ENCODE results near the gene TIGD3. TPM values are rescaled to one million over a fixed set of nuclear protein-coding genes. Genes with fewer than 3 reads are reported as not detected.
A peak's percentile ranks its signal among the peaks of the same experiment; 100 is the strongest.

Gene TIGD3
- total and polyA plus RNA-seq, 2 of the 13 experiments (the other 11 are each of a cell fraction or from before 2014, with no cell fraction given): 0.49 to 4.9 TPM

GRCh38 chr11:65315204-65315865 lies 39.2 kb upstream of the TIGD3 start (continued):
- TF ChIP-seq GATAD2A (CRISPR knock-in tag; IDR thresholded peaks at IDR 0.05): peak; percentile 73
- no peak for TF ChIP-seq EHMT2 (IDR thresholded peaks at IDR 0.05; ENCODE audit: borderline replicate concordance, low read depth, low read length)
- no peak for TF ChIP-seq SNAPC5 (CRISPR knock-in tag; IDR thresholded peaks at IDR 0.05; ENCODE audit: borderline replicate concordance)
- TF ChIP-seq ZNF615 (CRISPR knock-in tag; IDR thresholded peaks at IDR 0.05; ENCODE audit: borderline replicate concordance): no peak
- no peak for TF ChIP-seq ZNF747 (CRISPR knock-in tag; IDR thresholded peaks at IDR 0.05; ENCODE audit: borderline replicate concordance)
- peak; percentile 51 for TF ChIP-seq ZNF574 (CRISPR knock-in tag; IDR thresholded peaks at IDR 0.05)
- peak; percentile 38; the same call in 1 of the 2 replicates for TF ChIP-seq PITX1 (CRISPR knock-in tag; IDR thresholded peaks at IDR 0.05)
- no peak for TF ChIP-seq KLF15 (CRISPR knock-in tag; IDR thresholded peaks at IDR 0.05; ENCODE audit: borderline replicate concordance)
- peak; percentile 69; the same call in 1 of the 2 replicates for TF ChIP-seq ZNF782 (CRISPR knock-in tag; IDR thresholded peaks at IDR 0.05; ENCODE audit: borderline replicate concordance)
- TF ChIP-seq MIER3 (CRISPR knock-in tag; IDR thresholded peaks at IDR 0.05; ENCODE audit: borderline replicate concordance): 0 out of 2 replicates have a peak, but pooled peaks have one; percentile 32
- TF ChIP-seq, protein P1, sequence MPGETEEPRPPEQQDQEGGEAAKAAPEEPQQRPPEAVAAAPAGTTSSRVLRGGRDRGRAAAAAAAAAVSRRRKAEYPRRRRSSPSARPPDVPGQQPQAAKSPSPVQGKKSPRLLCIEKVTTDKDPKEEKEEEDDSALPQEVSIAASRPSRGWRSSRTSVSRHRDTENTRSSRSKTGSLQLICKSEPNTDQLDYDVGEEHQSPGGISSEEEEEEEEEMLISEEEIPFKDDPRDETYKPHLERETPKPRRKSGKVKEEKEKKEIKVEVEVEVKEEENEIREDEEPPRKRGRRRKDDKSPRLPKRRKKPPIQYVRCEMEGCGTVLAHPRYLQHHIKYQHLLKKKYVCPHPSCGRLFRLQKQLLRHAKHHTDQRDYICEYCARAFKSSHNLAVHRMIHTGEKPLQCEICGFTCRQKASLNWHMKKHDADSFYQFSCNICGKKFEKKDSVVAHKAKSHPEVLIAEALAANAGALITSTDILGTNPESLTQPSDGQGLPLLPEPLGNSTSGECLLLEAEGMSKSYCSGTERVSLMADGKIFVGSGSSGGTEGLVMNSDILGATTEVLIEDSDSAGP (CRISPR knock-in tag; IDR thresholded peaks at IDR 0.05; ENCODE audit: borderline replicate concordance): peak; percentile 72; the same call in 1 of the 2 replicates
- 0 out of 2 replicates have a peak, but pooled peaks have one; percentile 24 for TF ChIP-seq NCOR1 (IDR thresholded peaks at IDR 0.05; ENCODE audit: borderline replicate concordance, low read length)
- TF ChIP-seq, protein P2, sequence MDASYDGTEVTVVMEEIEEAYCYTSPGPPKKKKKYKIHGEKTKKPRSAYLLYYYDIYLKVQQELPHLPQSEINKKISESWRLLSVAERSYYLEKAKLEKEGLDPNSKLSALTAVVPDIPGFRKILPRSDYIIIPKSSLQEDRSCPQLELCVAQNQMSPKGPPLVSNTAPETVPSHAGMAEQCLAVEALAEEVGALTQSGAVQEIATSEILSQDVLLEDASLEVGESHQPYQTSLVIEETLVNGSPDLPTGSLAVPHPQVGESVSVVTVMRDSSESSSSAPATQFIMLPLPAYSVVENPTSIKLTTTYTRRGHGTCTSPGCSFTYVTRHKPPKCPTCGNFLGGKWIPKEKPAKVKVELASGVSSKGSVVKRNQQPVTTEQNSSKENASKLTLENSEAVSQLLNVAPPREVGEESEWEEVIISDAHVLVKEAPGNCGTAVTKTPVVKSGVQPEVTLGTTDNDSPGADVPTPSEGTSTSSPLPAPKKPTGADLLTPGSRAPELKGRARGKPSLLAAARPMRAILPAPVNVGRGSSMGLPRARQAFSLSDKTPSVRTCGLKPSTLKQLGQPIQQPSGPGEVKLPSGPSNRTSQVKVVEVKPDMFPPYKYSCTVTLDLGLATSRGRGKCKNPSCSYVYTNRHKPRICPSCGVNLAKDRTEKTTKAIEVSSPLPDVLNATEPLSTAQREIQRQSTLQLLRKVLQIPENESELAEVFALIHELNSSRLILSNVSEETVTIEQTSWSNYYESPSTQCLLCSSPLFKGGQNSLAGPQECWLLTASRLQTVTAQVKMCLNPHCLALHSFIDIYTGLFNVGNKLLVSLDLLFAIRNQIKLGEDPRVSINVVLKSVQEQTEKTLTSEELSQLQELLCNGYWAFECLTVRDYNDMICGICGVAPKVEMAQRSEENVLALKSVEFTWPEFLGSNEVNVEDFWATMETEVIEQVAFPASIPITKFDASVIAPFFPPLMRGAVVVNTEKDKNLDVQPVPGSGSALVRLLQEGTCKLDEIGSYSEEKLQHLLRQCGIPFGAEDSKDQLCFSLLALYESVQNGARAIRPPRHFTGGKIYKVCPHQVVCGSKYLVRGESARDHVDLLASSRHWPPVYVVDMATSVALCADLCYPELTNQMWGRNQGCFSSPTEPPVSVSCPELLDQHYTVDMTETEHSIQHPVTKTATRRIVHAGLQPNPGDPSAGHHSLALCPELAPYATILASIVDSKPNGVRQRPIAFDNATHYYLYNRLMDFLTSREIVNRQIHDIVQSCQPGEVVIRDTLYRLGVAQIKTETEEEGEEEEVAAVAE (CRISPR knock-in tag; IDR thresholded peaks at IDR 0.05; ENCODE audit: borderline replicate concordance): 0 out of 2 replicates have a peak, but pooled peaks have one; percentile 21
- TF ChIP-seq ZNF639 (CRISPR knock-in tag; conservative IDR thresholded peaks at IDR 0.05): peak; percentile 23; the same call in 1 of the 2 replicates
- TF ChIP-seq TFDP1 (CRISPR knock-in tag; IDR thresholded peaks at IDR 0.05; ENCODE audit: borderline replicate concordance): peak; percentile 52; the same call in 1 of the 2 replicates
- TF ChIP-seq LCORL (IDR thresholded peaks at IDR 0.05): no peak
- TF ChIP-seq LCORL (CRISPR knock-in tag; IDR thresholded peaks at IDR 0.05): peak; percentile 65; the same call in 1 of the 2 replicates
